DMS 273 (cell line): Measurements from ENCODE around the gene GATA5.
"Not testable (repeated sequence)": the region's sequence is repeated elsewhere in the genome, so short reads cannot be mapped to it uniquely, and the experiment has no call there.

Source experiments
- DNase-seq: peaks from one replicate; lab custom pipeline; 2025; ENCODE audit not compliant: unreplicated experiment; lab: John Stamatoyannopoulos, UW

Gene GATA5

DNA sequence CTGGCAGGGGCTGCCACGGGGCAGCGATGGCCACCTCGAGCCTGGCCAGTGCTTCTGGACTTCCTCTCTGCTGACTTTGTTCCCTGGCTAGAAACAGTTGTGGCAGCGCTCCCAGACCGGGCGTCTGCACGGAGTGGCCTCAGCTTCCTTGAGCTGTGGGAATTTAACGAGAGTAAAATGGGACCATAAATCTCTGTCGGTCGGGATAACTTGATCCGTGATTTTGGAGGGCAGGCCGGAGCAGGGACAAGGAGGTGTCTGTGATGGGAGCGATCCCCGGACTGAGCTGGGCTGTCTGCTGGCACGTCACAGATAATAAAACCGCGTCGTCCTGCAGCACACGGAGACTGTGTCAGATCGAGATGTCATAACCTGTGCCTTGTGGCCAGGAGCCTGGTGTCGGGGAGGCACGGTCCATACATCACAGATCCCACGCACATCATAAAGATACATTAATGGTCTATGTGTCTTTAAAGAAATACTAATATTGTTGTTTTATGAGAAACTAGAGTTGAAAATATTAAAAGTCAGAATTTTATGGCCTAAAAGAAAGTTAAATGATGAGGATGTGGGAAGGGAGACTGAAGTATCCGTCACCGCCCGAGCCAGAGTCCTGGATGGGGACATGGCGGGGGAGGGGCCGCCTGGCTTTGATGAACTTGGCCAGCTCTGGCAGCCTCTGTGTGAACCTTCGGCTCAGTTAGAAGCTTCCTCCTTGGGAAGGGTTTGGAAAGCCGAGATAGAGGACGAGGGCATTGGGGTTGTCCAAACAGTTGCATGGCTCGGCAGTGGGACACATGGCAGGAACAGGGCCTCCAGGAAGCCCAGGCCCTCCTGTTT is 41.9 kb downstream of the GATA5 start:
- no peak for DNase-seq

DNA sequence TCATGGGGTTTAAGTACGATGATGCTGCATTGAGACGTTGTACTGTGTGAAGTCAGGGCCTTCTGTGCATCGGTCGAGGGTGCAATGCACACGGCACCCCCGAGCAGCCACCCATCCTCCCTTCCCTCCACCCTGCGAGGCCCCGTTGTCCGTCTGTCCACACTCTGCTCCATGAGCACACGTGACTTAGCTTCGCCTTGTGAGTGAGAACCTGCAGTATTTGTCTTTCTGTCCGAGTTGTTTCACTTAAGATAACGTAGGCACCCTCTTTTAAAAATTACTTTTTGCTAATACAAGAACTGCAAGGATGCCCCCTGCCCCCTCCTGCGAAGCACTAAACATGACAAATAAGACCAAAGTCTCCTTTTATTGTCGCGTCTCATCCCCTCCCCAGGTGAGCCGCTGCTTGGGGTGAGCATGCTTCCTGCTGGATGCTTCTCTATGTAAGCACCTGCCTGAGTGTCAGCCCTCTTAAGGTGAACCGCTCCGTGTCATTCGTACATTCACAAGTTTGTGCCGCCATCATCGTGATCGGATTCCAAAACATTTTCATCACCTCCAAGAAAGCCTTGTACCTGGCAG is 44.8 kb downstream of the GATA5 start:
- DNase-seq, result no peak

DNA sequence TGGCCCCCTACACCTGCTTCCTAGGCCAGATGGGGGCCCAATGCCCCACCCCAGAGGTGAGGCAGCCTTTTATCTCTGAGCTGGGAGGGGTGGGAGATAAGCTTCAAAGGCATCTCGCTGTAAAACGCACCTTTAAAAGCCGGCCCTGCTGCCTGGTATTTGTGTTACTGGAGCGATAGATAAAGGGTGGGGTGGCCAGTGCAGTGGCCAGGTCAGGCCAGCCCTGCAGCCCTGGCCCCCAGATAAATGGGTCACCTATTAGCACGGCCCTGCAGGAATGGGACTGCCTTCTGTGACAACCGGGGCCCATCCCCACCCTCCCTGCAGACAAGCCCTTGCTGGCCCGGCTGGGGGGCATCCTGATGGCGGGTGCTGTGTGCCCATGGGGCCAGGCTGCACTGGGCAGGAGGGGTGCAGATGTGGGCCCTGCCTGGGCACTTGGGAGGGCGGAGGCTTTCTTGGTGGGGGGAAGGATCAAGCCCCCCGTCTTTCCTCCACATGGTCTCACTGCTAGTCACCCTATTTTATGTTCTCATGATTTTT is 45.4 kb downstream of the GATA5 start:
- no peak for DNase-seq

DNA sequence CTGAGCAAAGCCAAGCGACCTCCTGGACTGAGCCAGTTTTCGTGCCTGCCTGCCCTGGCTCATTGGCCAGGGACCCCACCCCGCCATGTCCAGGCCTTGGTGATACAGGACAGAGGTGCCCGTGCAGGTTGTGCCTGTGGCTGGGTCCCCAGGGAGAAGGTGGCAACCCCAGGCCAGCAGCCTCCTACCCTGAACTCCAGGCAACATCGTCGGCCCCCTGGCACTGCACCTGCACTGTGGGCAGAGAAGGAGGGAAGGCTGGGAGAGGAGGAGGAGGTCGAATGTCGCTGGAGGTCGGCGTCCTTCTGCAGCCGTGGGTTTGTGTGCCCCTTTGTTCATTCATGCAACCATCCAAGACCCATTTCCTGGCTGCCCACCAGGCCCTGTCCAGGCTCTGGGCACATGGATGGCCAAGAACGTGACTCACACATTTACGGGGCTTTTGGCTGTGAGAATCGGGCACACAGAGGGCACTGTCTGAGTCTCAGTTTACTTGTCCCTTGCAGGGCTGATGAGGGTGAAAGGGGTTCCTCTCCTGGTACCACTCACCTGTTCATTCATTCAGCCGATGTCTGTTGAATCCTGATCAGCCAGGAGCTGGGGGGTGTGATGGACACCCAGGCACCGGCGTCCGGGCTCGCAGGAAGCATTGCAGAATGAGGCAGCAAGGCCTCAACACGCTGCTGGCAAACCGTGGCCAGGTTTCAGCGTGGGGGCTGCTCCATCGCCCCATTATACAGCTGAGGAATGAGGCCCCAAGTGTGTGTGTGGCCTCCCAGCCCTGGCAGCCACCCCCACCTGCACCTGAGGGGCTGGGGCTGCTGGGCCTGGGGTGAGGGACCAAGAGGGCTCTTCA is 46.1 kb downstream of the GATA5 start:
- DNase-seq, result no peak

DNA sequence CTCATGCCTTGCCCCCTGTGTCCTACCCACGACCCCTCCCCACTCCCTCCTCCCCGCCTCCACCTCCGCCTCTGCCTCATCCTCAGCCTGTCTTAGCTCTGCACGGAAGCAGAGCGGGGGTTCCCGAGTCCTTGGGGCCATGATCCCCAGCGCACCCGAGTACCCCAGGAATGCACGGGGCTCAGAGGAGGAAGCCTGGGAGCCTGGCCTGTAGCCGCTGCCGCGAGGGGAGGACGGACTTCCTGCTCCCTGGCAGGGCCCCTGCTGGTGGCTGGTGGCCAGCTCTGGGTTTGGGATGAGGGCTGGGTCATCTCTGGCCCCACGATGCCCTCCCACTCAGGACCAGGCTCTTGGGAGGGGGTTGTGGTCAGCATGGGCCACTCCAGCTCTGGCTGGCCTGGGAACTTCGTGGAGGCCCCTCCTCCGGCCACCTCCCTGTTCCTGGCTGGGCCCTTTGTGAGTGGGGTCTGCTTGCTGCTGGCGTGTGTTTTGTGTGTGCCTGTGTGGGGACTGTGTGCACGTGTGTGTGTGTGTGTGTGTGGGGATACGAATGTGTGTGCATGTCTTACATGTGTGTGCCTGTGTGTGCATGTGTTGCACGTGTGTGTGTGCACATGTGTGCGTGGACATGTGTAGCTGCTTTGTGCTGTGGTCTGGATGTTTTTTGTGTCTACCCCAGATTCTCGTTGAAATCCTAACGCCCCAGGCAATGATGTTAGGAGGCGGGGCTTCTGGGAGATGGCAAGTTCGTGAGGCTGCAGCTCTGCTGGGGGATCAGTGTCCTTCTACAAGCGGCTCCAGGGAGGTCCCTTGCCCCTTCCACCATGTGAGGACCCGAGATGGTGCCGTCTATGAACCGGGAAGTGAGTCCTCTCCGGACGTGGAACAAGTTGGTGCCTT is 47.1 kb downstream of the GATA5 start:
- no peak for DNase-seq

DNA sequence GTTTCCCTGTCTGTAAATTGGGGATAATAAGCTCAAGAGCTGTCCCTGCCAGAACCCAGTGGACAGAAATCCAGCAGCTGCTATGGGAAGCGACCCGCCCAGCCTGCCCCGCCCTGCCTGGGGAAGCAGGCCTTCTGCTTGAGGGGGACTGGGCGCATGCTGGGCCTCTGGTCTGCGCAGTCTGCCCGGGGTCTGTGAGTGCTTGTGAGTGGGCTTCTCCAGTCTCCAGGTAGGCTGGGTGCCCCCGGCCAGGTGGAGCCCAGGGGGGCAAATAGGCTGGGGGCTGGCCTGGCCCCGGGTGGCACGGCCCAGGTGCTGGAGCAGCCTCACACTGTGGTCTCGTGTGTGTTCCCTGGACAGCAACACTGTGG is 47.8 kb downstream of the GATA5 start:
- DNase-seq, result no peak

DNA sequence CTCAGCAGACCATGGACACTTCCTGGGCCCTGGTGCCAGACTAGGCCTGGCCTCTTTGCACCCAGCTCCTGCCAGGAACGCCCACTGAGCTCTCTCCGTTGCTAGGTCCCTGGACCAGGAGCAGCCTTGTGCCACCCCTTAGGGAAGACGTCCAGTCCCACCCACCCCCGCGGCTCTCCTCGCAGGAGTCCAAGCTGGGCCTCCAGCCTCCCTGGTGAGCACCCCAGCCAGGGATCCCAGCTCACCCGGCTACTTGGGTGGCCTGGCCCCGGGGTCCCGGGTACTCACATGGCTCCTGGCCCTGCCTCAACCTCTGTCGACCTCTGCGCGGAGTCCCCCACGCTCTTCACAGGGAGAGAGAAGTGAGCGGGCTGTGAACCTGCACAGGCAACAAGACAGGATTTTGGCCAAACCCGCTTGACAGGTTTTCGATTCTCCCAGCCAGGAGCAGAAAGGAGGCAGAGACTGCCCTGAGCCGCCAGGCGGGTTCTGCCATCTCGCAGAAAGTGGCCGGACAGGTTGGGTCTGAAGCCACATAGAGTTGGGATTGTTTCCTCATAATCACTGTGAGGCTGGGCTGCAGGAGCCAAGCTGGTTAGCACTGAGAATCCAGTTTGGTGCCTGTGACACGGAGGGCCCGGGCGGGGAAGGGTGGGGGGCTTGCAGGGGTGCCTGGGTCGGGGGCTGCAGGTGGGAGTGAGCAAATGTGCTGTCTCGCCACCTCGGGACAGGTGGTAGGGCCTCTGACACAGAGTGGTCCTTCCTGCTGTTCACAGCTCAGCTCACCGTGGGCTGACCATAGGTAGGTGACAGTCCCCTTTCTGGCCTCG is 48.4 kb downstream of the GATA5 start, which contains the start of gene RBBP8NL:
TSS of gene RBBP8NL (minus strand) at position 368 of the 830 bp plus-strand sequence. CDS start 7,892 bp downstream, outside the sequence.
- no peak for DNase-seq

DNA sequence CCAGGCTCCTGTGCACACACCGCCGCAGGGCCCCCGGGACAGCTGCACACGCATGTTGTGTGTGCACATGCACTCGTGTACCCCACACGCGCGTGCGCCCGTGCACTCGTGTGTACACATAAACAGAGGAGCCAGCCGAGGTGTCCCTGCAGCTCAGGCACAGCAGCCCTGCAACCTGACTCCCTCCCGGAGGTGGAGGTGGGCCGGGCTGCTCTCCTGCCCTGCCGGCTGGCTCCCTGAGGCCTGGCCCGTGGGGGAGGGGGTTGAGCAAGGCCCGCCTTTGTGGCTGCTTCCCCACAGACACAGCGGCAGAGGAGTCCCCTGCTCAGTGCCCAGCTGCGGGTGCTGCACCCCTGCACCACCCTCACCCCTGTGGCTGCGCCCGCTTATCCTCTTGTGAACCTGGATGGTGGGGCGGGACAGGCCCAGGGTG is 49.1 kb downstream of the GATA5 start:
- peak; percentile 35 for DNase-seq

DNA sequence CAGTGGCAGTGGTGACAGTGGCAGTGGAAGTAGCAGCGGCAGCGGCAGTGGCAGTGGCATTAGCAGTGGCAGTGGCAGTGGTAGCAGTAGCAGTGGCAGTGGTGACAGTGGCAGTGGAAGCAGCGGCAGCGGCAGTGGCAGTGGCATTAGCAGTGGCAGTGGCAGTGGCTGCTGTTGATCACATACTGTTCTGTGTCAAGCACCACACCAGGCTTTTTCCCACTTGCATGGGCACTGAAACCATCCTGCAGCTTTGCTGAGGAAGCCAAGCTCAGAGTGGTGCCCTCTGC is 49.8 kb downstream of the GATA5 start:
- not testable (repeated sequence) for DNase-seq

DNA sequence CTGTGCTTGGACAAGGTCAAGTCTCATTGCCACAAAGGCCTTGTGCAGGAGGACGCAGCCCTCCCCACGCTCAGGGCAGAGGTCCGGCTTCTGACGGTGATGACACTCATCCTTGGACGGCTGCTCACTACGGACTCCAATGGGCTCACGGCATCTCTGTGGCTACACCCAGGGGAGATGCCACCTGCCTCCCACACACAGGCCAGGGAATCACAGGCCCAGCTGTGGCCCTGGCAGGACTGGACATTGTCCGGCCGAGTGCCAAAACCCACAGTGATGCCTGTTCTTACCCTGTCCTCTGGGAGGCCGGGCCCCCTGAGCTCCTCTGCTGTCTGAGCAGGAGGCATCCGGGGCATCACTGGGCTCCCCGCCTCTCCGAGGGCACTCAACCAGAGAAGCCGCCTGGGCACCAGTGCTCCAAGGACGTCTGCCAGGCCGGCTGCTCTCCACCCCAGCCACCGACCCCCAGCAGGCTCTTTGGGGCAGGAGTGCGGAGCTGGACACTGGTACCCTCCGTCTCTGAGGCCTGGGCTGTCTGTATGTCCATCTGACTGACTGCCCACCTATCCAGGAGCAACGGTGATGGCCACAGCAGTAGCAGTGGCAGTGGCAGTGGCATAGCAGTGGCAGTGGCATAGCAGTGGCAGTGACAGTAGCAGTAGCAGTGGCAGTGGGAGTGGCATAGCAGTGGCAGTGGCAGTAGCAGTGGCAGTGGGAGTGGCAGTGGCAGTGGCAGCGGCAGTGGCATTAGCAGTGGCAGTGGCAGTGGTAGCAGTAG is 50.3 kb downstream of the GATA5 start:
- no peak for DNase-seq

DNA sequence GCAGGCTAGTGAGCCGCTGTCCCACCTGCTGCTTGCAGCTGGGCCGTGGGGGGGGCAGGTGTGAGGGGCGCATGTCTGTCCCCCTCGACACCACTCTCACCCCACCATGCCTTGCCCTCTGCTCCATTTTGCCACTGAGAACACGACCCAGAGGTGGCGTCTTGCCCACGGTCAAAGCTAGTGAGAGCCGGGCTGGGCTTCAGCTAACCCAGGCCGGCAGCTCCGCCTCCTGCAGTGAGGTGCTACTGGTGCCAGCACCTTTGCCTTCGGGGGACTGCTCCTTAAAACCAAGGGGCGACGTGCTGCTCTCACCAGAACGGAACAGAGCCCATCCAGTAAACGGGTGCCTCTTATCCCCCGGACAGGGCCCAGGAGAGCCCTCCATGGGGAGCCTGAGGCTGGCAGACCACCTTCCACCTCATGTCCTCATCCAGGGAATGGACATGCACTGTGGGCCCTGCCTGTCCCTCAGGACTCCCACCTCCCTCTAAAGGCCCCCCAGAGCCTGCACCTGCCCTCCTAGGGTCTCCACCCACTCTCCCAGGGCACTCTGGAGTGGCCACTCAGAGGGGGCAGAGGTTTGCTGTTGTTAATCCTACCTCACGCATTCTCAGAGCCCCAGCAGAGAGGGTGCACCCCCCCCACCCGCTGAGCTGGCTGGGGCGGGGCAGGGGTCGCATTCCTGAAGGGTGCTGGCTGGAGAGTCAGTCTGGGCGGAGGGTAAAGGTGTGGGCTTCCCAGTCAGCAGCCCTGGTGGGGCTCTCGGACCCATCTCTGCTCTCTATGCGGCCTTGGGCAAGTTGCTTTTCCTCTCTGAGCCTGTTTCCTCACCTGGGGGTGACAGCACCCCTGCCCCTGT is 51.3 kb downstream of the GATA5 start:
- no peak for DNase-seq

DNA sequence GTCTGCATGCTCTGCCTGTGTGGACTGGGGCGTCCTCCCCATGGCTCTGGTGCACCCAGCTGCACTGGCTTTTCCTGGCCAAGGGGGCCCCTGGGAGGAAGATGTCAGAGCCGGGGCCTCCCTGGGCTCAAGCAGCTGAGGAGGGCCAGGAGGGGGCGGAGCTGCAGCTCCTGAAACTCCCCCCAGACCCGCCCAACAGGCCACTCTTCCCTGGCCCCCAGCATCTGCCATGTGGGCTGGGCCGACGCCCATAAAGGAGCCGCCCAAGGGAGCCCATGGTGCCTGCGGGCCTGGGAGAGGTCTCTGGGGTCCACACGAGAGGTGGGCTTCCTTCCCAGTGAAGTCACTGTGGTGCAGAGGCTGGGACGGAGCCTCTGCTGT is 52.5 kb downstream of the GATA5 start:
- DNase-seq, result peak; percentile 60

DNA sequence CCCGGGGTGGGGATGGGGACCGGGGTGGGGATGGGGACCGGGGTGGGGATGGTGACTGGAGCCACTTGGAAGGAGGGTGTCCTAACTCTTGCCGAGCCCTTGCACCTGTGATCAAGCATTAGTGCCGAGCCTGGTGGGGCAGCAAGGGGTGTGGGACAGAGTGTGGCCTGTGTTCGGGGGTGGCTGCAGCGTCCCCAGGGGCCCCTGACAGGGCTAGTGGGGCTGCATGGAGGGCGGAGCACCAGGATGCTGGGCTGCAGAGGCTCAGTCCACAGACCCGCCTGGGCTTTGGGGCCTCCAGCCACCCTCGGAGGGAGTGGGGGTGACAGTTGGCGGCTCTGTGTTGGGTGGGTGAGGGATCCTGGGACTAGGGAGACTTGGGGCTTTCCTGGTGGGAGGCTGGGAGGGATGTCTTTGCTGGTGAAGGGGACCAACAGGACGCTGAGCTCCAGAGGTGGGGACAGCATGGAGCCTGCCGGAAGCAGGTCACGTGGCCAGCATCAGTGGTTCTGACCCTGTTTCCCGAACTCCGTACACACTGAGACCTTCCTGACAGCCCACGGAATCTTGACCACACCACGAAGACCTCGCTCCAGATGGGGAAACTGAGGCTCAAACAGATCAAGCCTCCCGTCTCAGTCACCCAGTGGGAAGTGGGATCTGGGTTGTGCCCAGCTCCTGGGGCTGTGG is 53.0 kb downstream of the GATA5 start:
- no peak for DNase-seq

DNA sequence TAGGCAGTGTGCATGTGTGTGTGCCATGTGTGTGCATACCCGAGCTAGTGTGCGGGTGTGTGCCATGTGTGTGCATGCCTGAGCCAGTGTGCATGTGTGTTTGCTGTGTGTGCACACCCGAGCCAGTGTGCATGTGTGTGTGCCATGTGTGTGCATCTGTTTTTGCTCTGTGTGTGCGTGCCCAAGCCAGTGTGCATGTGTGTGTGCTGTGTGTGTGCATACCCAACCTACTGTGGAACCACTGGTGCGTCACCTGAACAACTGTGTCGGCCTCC is 54.1 kb downstream of the GATA5 start:
- DNase-seq, result no peak

DNA sequence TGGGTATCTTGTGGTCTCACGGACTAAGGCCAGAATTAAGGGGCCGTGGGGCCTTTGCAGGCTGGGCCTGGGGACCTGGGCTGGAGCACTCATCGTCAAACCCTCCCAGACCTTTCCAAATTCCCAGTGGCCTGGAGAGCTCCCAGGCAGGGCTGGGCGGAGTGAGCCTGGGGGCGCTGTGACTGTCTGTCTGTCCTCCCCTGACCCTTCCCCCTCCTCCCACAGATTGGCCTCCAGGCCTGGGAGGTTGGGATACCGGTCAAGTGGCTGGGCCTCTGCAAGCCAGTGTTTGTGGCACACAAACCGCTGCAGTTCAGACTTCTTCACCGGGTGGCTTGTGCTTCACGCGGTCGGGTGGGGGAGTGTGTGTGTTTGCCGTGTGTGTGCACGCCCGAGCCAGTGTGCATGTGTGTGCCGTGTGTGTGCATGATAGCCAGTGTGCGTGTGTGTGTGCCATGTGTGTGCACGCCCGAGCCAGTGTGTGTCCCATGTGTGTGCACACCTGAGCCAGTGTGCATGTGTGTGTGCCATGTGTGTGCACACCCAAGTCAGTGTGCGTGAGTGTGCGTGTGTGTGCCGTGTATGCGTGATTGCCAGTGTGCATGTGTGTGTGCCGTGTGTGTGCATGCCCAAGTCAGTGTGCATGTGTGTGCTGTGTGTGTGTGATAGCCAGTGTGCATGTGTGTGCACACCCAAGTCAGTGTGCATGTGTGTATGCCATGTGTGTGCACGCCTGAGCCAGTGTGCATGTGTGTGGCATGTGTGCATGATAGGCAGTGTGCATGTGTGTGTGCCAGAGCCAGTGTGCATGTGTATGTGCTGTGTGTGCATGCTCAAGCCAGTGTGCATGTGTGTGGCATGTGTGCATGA is 54.7 kb downstream of the GATA5 start:
- DNase-seq, result no peak

DNA sequence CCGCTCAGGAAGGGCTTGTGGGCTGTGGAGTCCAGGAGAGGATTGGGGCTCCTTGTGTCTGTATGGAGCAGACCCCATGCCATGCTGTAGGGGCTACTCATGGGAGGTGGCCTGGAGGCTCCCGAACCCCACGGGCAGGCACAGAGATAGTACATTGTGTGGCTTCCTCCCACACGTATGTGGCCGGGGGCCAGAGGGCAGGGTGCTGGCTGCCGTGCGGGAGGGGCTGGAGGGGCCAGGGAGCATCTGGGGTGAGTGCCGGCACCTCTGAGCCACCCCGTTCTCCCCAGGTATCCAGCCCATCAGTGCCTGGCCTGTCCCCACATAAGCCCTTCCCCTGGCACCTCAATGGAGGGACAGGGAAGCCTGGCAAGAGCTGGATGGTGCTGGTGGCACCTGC is 56.0 kb downstream of the GATA5 start:
- DNase-seq, result no peak
